Measurements from ENCODE around the gene TLK1.

GRCh38 chr2:171132086-171132485 is 28.6 kb downstream of the TLK1 start:
- no peak for TF ChIP-seq POLR2A (IDR thresholded peaks at IDR 0.05; ENCODE audit: low read depth, low read length)
- TF ChIP-seq CTCF (IDR thresholded peaks at IDR 0.05; ENCODE audit: extremely low read depth in 1 of 2, insufficient read depth in 1 of 2, low read depth in 1 of 2, low read length in 2 of 2): no peak
- TF ChIP-seq EZH2 (IDR thresholded peaks at IDR 0.05; ENCODE audit: borderline replicate concordance, low read depth, low read length, severe bottlenecking): no peak
- no peak for TF ChIP-seq MYC (IDR thresholded peaks at IDR 0.05; ENCODE audit: low read depth, low read length)
- TF ChIP-seq POLR2AphosphoS5 (IDR thresholded peaks at IDR 0.05; ENCODE audit: insufficient read depth, low read depth, low read length): no peak

Measured in endothelial cell of umbilical vein (primary cell).